Stimulated activated naive CD8-positive, alpha-beta T cell treated with anti-CD3 and anti-CD28 coated beads, Interleukin-15, amount 100 ng/mL, for 72 hours (primary cell): ENCODE measurements around the gene NEURL2.
"Not testable (repeated sequence)": the region's sequence is repeated elsewhere in the genome, so short reads cannot be mapped to it uniquely, and the experiment has no call there.

ENCODE experiments used
- ATAC-seq: fragments of 150-1000 bp; cut with Tn5 transposase; 2 replicates; pipeline ENCODE4 v1.10.0; 2021; ENCODE audit warnings: mild to moderate bottlenecking, moderate library complexity
- DNase-seq, 2 donors: peaks; one replicate each; pipeline ENCODE4 v3.0.0; 2021 to 2022
- H3K27ac Mint-ChIP-seq, 2 donors: one replicate each; pipeline ENCODE4 v1.8.0; 2022; ENCODE audit warnings: mild to moderate bottlenecking in 2 of 2, mixed read lengths in 2 of 2, moderate library complexity in 2 of 2
- H3K27me3 Mint-ChIP-seq: one replicate; pipeline ENCODE4 v1.8.0; 2022; ENCODE audit warnings: mixed read lengths
- H3K4me1 Mint-ChIP-seq: one replicate; pipeline ENCODE4 v1.8.0; 2022; ENCODE audit warnings: mild to moderate bottlenecking, mixed read lengths
- H3K4me3 Mint-ChIP-seq, 2 donors: one replicate each; pipeline ENCODE4 v1.8.0; 2022; ENCODE audit warnings: mild to moderate bottlenecking in 2 of 2, mixed read lengths in 2 of 2, moderate library complexity in 1 of 2
- H3K9me3 Mint-ChIP-seq, 2 donors: one replicate each; pipeline ENCODE4 v1.8.0; 2022; ENCODE audit warnings: mixed read lengths in 2 of 2

NEURL2 gene, protein sequence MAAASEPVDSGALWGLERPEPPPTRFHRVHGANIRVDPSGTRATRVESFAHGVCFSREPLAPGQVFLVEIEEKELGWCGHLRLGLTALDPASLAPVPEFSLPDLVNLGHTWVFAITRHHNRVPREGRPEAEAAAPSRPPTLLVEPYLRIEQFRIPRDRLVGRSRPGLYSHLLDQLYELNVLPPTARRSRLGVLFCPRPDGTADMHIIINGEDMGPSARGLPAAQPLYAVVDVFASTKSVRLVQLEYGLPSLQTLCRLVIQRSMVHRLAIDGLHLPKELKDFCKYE

DNA sequence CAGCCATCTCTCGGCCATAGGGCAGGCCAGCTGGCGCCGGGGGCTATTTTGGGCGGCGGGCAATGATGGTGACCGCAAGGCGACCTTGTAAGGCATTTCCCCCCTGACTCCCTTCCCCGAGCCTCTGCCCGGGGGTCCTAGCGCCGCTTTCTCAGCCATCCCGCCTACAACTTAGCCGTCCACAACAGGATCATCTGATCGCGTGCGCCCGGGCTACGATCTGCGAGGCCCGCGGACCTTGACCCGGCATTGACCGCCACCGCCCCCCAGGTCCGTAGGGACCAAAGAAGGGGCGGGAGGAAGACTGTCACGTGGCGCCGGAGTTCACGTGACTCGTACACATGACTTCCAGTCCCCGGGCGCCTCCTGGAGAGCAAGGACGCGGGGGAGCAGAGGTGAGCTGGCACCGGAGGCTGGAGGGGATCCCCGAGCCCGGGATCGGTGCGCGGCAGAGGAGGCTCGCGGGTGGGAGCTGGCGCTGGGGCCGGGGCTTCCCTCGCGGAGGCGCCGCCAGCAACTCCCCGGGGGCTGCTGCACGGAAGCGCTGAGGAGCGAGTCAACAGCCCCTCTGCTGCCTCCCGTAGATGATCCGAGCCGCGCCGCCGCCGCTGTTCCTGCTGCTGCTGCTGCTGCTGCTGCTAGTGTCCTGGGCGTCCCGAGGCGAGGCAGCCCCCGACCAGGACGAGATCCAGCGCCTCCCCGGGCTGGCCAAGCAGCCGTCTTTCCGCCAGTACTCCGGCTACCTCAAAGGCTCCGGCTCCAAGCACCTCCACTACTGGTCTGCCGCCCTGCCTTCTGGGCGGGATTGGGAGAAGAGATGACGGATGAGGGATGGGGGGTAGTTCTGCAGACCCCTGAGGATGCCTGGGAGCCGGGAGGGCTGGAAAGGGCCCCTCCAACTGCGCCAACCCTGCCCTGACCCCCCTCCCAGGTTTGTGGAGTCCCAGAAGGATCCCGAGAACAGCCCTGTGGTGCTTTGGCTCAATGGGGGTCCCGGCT, at the start of gene NEURL2, which contains the start of gene CTSA:
TSS of gene NEURL2 (minus strand) at position 224 of the 999 bp plus-strand sequence. CDS start at position 7, 217 bp downstream.
TSS of gene CTSA (plus strand) at position 351 of the 999 bp plus-strand sequence. CDS start at position 585, 234 bp downstream.
- Mint-ChIP-seq H3K9me3 (no peaks in the 10 kb centered on the region), H3K4me3 (peak within 1 kb of the TSS; percentile 94 to 95), H3K4me1 (peaks cover 60% of the 10 kb centered on the region), H3K27me3 (no peaks in the 10 kb centered on the region), H3K27ac (peak within 1 kb of the TSS; percentile 95 to 97)
- ATAC-seq (peak; percentile 80), DNase-seq (peak; percentile 83 to 87)

DNA sequence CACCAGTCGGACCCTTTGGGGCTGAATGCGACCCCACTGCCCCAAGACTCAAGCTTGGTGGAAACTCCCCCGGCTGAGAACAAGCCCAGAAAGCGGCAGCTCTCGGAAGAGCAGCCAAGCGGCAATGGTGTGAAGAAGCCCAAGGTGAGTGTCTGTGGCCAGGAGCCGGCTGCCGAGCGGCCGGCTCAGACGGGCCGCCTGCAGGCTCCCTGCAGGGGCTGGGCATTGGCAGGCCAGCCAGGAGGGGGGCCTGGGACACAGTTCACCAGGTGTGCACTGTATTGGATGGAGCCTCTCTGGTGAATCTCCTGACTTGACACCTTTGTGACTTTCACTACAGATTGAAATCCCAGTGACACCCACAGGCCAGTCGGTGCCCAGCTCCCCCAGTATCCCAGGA, 49.5 kb upstream of the NEURL2 start:
- no peaks in the 10 kb centered on the region for H3K27me3 Mint-ChIP-seq
- no peak overlapping the region for H3K4me3 Mint-ChIP-seq
- DNase-seq: no peak
- peak overlapping the region in 1 of 2 donors; percentile 34 for H3K27ac Mint-ChIP-seq
- no peak for ATAC-seq
- H3K4me1 Mint-ChIP-seq: peaks cover 34% of the 10 kb centered on the region
- no peaks in the 10 kb centered on the region for H3K9me3 Mint-ChIP-seq

DNA sequence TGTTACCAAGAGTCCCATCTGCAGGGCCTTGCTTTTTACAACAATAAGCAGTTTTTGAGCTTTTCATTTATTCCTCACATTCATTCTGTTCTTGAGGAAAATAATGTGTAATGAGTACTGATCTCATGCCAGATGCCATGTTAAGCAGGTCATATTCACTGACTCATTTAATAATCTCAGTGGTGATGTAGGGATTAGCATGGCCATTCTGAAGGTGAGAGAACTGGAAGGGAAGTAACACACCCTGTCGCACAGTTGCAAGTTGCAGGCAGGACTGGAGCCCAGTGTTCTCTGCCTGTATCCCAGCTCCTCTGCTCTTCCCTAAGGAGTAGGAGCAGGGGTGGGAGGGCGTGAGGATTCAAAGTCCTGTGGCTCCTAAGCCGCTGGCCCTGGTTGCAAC, 49.0 kb upstream of the NEURL2 start:
- ATAC-seq: no peak
- Mint-ChIP-seq H3K4me1 (peaks cover 35% of the 10 kb centered on the region), H3K9me3 (no peaks in the 10 kb centered on the region), H3K4me3 (no peak overlapping the region), H3K27me3 (no peaks in the 10 kb centered on the region), H3K27ac (peak overlapping the region in 1 of 2 donors; percentile 34)
- no peak for DNase-seq

DNA sequence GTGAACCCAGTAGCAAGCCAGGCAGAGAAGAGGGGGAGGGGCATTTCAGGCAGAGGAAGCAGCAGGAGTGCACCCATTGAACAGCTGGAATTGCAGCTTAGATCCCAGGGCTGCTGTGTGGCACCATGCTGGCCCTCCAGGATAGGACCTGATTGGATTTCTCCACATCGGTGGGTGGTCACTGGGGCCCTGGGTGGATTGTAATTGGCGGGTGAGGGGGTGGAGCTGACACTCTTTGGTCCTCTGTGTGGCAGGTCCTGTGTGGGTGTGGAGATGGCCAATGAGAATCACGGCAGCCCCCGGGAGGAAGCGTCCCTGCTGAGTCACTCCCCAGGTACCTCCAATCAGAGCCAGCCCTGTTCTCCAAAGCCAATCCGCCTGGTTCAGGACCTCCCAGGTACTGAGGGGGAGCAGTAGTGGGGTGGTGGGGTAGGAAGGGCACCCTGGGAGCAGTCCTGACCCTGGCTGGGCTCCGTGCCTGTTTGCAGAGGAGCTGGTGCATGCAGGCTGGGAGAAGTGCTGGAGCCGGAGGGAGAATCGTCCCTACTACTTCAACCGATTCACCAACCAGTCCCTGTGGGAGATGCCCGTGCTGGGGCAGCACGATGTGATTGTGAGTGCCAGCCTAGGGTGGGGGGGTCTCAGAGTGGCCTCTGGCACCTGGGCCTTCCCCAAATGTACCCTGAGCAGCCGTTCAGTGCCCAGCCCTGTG, 47.9 kb upstream of the NEURL2 start:
- H3K27me3 Mint-ChIP-seq: no peaks in the 10 kb centered on the region
- no peak overlapping the region for H3K4me3 Mint-ChIP-seq
- H3K9me3 Mint-ChIP-seq: no peaks in the 10 kb centered on the region
- H3K27ac Mint-ChIP-seq: peak overlapping the region; percentile 46 to 64
- no peak for ATAC-seq
- peaks cover 30% of the 10 kb centered on the region for H3K4me1 Mint-ChIP-seq
- DNase-seq: no peak

DNA sequence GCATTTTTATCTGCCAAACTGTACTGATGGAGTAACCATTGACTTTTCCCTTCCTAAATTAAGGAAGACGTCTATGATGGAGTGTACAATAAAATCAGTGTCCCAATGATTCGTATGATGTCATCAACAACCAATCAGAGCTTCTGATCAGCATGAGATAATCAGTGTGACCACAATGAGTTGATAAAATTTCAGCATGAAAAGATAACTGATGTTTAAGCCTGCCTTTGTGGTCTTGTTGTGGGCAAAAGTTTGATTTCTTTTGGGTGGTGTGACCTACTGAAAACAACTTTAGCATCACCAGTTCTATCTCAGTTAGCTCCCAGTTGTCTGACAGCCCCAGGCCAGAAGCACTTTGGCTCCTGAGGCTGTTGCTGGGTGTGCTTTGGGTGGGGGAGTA, 46.8 kb upstream of the NEURL2 start:
- ATAC-seq (no peak), DNase-seq (no peak)
- no peaks in the 10 kb centered on the region for H3K9me3 Mint-ChIP-seq
- H3K27me3 Mint-ChIP-seq: no peaks in the 10 kb centered on the region
- peak overlapping the region; percentile 27 to 79 for H3K27ac Mint-ChIP-seq
- peaks cover 34% of the 10 kb centered on the region for H3K4me1 Mint-ChIP-seq
- H3K4me3 Mint-ChIP-seq: no peak overlapping the region

DNA sequence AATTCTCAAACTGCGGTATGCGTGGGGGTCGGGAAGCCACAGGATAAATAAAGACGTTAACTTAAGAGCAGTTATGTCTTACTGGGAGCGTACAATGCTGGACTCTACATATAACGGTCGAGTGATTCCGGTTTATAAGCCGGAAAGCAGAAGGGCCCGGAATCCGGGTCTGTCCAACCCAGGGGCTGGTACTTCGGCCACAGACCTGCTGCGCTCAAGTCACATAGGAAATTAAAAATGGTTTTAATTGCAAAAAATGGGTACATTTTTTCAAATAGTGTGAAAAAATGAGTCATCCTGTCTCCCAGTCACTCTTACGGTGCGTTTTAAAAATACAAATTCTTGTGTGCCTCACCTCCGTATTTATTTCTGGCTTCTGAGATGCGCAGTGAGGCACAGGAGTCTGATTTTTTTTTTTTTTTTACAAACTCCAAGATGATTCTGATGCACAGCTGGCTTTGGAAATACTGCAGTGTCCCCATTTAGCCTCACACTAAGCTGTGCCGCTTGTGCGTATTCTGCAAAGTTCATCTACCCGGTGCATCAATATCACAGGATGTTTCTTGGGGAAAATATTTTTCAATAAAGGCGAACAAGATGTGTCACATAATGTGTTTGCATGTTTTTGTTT, 44.5 kb upstream of the NEURL2 start:
- DNase-seq (no peak), ATAC-seq (no peak)
- H3K27ac Mint-ChIP-seq: peak overlapping the region; percentile 98 to 99
- H3K4me3 Mint-ChIP-seq: peak overlapping the region; percentile 87
- peaks cover 36% of the 10 kb centered on the region for H3K4me1 Mint-ChIP-seq
- H3K9me3 Mint-ChIP-seq: no peaks in the 10 kb centered on the region
- no peaks in the 10 kb centered on the region for H3K27me3 Mint-ChIP-seq

DNA sequence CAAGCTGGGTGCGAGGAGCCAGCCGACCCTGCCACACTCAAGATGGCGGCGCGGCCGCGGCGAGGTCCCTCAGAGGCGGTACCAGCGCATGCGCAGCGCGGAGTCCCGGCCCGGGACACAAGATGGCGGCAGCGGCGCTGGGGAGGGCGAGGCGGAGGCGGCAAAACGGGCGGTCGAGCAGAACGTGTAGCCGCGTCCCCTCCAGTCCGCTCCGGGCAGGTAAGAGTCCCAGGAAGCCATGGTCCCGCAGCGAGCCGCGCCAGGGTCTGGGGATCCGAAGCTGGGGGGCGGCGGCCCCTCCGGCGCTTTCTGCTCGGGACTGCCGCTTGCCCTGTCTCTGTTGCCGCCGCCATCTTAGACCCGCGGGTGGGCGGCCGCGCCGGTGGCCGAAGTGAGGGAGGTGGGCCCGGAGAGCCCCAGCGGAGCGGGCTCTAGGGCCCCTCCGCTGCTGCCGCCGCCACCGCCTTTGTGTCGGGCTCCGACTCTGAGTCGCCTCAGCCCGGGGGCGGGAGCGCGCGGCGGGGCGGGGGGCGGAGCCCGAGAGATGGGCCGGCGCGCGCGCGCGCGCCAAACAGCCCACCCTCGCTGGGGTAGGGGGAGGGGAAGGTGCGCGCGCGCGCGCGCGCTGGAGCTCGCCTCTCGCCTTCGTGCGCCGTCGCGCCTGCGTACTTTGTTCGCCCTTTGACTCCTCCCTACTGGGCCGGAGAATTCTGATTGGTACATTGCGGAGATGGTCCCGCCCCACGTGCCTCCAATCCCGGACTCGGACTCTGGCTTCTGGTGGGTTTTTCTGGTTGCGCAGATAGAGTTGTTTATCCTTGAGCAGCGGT, 43.8 kb upstream of the NEURL2 start, which contains the start of gene PCIF1:
TSS of gene PCIF1 (plus strand) at position 98 of the 830 bp plus-strand sequence. CDS start 4,317 bp downstream, outside the sequence.
- peak; percentile 97 to 99 for DNase-seq
- Mint-ChIP-seq H3K4me1 (peaks cover 36% of the 10 kb centered on the region), H3K27me3 (no peaks in the 10 kb centered on the region), H3K27ac (peak within 1 kb of the TSS; percentile 99 to 100), H3K4me3 (peak within 1 kb of the TSS; percentile 99), H3K9me3 (no peaks in the 10 kb centered on the region)
- ATAC-seq: peak; percentile 87

DNA sequence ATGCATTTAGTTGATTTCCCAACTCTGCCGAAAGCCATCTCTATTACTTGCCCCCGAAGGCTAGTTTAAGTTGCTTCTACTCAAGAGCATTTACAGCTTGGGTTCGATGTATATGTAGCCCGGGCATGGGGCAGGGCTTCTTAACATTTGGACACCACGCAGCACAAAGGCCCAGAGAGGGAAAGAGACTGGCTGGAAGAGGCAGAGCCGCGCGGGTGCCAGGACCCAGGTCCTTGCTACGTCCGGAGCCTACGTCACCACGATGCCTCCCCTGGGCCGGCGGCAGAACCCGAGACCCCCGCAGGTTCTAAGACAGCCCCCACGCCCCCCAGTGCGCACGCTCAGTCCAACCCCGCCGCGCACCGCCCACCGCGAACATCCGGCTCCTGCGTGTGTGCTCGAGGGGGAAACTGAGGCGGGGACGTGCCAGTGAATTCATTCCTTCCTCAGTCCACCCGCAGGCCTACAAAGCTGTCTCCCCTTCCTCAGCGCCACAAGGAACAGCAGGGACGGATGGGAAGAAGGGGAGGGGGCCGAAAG, 43.1 kb upstream of the NEURL2 start:
- H3K4me3 Mint-ChIP-seq: peak overlapping the region; percentile 99
- no peaks in the 10 kb centered on the region for H3K9me3 Mint-ChIP-seq
- ATAC-seq (peak; percentile 33), DNase-seq (no peak)
- no peaks in the 10 kb centered on the region for H3K27me3 Mint-ChIP-seq
- peak overlapping the region; percentile 99 to 100 for H3K27ac Mint-ChIP-seq
- H3K4me1 Mint-ChIP-seq: peaks cover 36% of the 10 kb centered on the region

DNA sequence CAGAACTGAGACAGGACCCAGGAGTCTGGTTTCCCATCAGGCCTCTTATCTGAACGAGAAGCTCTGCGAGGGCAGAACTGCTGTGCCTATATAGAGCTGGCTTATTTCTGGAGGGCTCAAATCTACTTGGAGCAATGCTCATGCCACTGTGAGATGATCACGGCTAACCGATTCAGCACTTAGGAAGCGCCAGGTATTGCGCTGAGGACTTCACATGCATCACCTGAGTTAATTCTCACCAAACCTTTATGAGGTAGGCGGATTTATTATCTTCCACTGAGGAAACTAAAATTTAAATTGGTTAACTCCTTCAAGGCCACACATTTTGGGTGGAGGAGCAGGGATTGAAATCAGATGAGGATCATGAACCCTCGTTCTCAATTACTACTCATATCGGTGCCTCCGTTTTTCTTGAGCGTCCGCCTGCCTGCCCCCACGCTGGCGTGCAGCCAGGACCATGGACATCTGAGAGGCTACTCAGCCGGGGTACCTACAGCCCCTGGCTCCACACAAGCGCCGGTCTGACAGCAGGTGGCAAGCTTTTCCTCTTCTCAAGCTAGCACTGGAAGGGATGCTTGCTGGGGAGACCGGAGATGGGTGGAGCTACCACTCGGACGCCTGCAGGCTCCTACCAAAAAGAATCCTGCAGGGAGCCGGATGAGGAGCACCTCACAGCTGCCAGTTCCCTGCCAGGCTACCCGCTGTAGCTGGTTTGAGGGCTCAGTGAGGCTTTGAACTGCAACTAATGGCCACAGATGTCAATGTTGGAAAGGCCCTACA, 42.4 kb upstream of the NEURL2 start:
- peaks cover 34% of the 10 kb centered on the region for H3K4me1 Mint-ChIP-seq
- H3K27ac Mint-ChIP-seq: peak overlapping the region; percentile 99 to 100
- peak; percentile 42 for ATAC-seq
- H3K9me3 Mint-ChIP-seq: no peaks in the 10 kb centered on the region
- DNase-seq: peak; percentile 57 to 72
- no peaks in the 10 kb centered on the region for H3K27me3 Mint-ChIP-seq
- peak overlapping the region; percentile 99 for H3K4me3 Mint-ChIP-seq

DNA sequence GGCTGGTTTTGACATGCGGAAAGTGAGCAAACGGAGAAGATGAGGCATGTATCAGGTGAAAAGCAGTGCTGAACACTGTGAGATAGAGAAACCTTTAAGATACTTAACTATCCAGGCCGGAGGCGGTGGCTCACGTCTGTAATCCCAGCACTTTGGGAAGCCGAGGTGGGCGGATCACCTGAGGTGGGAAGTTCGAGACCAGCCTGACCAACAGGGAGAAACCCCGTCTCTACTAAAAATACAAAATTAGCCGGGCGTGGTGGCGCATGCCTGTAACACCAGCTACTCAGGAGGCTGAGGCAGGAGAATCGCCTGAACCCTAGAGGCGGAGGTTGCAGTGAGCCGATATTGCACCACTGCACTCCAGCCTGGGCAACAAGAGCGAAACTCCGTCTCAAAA, 40.7 kb upstream of the NEURL2 start:
- not testable (repeated sequence) for H3K9me3 Mint-ChIP-seq, ATAC-seq, H3K27ac Mint-ChIP-seq, H3K27me3 Mint-ChIP-seq, H3K4me3 Mint-ChIP-seq, DNase-seq
- peaks cover 23% of the 10 kb centered on the region for H3K4me1 Mint-ChIP-seq

DNA sequence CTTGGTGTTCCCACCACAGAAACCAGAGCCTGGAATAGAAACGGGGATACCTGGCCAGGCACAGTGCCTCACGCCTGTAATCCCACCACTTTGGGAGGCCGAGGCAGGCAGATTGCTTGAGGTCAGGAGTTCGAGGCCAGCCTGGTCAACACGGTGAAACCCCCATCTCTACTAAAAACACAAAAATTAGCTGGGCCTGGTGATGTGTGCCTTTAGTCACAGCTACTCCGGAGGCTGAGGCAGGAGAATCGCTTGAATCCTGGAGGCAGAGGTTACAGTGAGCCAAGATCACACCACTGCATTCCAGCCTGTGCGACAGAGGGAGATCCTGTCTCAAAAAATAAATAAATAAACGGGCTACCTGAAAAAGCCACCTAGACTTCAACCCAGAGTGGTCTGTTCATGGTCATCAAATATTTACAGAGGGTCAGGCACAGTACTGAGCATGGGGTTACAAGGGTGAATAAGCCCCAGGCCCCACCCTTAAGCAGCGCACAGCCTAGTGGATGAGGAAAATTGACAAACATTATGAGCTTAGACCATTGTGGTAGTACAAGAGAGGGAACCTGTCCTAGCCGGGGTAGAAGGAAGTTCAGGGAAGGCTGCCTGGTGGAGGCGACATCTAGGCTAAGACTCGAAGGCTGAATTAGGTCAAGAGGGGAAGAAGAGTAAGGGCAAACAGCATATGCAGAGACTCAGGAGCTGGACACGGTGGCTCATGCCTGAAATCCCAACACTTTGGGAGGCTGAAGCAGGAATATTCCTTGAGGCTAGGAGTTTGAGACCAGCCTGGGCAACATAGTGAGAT, 36.3 kb upstream of the NEURL2 start:
- no peak overlapping the region for H3K4me3 Mint-ChIP-seq
- H3K27me3 Mint-ChIP-seq: no peaks in the 10 kb centered on the region
- H3K4me1 Mint-ChIP-seq: peaks cover 5% of the 10 kb centered on the region
- H3K27ac Mint-ChIP-seq: no peak overlapping the region
- DNase-seq: no peak
- no peaks in the 10 kb centered on the region for H3K9me3 Mint-ChIP-seq
- no peak for ATAC-seq

DNA sequence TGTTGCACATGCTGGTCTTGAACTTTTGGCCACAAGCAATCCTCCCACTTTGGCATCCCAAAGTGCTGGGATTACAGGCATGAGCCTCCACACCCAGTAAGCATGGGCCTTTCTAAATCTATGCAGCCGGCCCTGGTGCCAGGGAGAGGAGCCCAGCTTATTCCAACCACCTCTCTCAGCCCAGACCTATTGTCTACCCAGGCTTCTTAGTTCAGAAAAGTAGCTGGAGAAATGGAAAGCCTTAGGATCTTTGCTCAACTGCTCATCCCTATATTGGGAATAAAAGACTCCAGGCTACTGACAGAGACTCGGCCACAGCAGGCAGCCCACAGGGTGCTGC, 35.7 kb upstream of the NEURL2 start:
- DNase-seq: no peak
- H3K27me3 Mint-ChIP-seq: no peaks in the 10 kb centered on the region
- no peak for ATAC-seq
- H3K4me3 Mint-ChIP-seq: no peak overlapping the region
- no peak overlapping the region for H3K27ac Mint-ChIP-seq
- peaks cover 8% of the 10 kb centered on the region for H3K4me1 Mint-ChIP-seq
- no peaks in the 10 kb centered on the region for H3K9me3 Mint-ChIP-seq
